Measurements from ENCODE around the gene METAP1D.

DNA sequence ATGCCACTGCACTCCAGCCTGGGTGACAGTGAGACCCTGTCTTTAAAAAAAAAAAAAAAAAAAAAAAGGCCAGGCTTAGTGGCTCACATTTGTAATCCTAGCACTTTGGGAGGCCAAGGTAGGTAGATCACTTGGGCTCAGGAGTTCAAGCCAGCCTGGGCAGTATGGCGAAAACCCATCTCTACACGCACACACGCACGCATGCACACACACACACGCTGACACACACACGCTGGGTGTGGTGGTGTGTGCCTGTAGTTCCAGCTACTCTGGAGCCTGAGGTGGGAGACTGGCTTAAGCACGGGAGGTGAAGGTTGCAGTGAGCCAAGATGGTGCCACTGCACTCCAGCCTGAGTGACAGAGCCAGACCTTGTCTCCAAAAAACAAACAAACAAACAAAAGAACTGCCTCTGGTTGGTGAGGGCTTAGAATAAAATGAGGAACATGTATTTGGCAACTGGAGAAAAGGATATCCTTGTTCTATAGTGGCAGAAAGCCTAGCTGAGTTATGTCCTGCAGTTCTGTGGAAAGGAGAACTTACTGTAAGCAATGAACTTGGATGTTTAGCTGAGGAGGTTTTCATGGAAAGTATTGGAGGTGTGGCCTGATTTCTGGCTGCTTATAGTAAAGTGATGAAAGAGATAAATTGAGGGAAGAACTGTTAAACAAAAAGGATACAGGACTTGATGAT, 43.5 kb upstream of the METAP1D start:
- TF ChIP-seq, protein P1, sequence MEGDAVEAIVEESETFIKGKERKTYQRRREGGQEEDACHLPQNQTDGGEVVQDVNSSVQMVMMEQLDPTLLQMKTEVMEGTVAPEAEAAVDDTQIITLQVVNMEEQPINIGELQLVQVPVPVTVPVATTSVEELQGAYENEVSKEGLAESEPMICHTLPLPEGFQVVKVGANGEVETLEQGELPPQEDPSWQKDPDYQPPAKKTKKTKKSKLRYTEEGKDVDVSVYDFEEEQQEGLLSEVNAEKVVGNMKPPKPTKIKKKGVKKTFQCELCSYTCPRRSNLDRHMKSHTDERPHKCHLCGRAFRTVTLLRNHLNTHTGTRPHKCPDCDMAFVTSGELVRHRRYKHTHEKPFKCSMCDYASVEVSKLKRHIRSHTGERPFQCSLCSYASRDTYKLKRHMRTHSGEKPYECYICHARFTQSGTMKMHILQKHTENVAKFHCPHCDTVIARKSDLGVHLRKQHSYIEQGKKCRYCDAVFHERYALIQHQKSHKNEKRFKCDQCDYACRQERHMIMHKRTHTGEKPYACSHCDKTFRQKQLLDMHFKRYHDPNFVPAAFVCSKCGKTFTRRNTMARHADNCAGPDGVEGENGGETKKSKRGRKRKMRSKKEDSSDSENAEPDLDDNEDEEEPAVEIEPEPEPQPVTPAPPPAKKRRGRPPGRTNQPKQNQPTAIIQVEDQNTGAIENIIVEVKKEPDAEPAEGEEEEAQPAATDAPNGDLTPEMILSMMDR (IDR thresholded peaks at IDR 0.05) = no peak
- TF ChIP-seq POLR2A (IDR thresholded peaks at IDR 0.05) (no peak), POLR2AphosphoS5 (IDR thresholded peaks at IDR 0.05) (no peak)

Measured in breast epithelium (tissue), 3 donors.